SH-SY5Y (cell line): ENCODE measurements around the gene RELN.

Experiments used
- GATA2 ChIP-seq: IDR thresholded peaks from 2 replicates; pipeline ENCODE4 v1.6.1; 2011; ENCODE audit warnings: mild to moderate bottlenecking, low read depth, low read length
- GATA3 ChIP-seq: IDR thresholded peaks from 2 replicates; pipeline ENCODE4 v1.6.1; 2011; ENCODE audit warnings: low read depth, mild to moderate bottlenecking, low read length, moderate library complexity

The RELN gene

GRCh38 chr7:103915680-103916357 is 73.6 kb downstream of the RELN start:
- TF ChIP-seq GATA3: no peak
- TF ChIP-seq GATA2: no peak

- TF ChIP-seq GATA2 (no peak), GATA3 (no peak)
Observed at GRCh38 chr7:103914147-103914899, 75.1 kb downstream of the RELN start.

GRCh38 chr7:103912891-103913605 is 76.4 kb downstream of the RELN start:
- TF ChIP-seq GATA3 (no peak), GATA2 (no peak)

GRCh38 chr7:103905997-103906396 is 83.5 kb downstream of the RELN start:
- TF ChIP-seq GATA2 (no peak), GATA3 (no peak)

DNA sequence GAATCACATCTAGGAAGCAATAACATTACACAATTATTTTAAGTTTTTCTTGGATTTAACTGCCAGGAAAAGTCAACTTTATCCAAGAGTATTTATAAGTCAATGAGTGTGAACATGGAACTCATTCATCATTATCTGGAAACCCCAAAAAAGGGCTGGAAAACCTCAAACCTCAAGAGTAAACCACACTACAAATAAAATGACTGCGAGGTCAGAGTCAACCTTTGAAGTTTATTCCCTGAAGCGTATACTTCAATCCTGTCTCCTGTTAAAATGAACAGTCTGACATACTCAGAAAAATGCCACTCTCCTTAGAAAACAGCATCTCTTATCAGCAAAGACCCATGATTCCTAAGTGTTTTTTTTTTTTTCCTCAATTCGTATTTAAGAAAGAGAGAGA is 86.5 kb downstream of the RELN start:
- TF ChIP-seq GATA3 (no peak), GATA2 (no peak)

DNA sequence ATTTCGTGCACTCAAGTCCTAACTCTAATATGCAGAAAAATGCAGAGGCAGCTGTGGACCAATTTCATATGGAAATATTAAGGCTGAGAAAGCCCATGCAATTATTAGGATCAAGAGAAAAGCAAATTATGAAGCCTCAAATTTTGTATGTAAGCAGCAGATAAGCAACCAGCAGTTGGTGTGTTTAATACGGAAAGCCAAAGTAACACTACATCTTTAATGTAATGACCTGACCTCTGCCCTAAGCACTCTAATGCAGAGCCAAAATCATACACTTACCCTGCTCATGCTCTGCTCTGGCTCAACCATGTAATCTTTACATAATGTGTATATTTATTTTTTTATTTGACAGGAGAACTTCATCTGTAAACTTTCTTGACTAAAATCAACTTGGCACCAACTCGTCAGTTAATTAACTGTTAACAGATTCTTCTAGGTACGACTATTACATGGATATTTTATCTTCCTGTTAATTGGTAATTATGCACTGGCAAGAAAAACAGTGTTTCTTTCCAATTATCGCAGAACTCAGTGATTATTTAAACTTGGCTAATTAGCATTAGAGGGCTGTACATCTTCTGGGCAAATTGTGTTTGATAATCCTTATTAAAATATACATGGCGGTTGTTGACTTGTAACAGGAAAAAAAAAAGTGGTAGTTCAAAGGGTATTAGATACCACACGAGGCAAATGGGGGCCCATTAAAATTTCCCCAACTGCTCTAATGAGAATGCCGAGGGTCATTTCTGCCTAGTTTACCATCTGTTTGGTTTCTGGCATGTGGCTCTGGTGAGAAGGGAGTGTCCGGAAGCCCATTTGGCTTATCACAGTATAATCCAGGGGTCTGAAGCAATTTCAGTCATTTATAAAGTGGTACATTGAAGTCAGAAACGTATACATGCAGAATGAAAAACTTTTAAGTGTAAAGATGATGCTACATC is 94.5 kb downstream of the RELN start:
- TF ChIP-seq GATA3: no peak
- TF ChIP-seq GATA2: no peak

DNA sequence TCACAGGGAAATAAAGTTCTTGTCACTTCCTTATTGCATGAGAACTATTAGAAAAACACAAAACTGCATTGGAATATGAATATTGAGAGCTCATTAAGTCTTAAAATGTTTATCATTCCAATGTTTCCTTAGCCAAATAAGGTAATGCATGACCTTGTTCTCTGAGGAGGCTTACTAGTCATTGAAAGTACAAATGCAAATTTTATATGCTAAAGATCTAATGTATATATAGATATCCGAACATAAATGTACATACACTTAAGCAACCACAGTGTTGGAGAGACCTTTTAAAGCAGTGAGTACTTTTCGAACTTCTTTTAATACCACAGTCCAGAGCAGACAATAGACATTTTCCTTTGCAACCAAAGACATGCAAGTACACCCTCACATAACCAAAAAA is 96.1 kb downstream of the RELN start:
- no peak for TF ChIP-seq GATA3
- no peak for TF ChIP-seq GATA2

DNA sequence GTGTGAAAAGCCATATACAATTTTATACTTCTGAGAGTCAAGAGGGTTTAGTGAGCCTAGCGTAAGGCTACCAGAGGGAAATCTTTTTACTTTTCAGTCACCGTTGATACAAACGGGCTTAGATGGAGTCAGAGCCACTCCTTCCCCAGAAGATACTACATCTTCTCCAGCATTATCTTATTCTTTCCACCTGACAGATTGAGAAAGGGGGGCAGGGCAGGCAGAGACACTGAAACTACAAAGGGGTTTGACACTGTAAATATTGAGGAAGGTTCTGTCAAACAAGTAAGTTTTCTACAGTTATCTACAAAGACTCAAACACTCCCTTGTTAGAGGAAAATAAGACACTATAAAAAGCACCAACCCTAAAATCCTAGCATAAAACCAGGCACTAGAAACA is 100.0 kb downstream of the RELN start:
- TF ChIP-seq GATA2: no peak
- TF ChIP-seq GATA3: no peak

GRCh38 chr7:103888603-103889153 is 100.8 kb downstream of the RELN start:
- TF ChIP-seq GATA3 (no peak), GATA2 (no peak)

GRCh38 chr7:103887853-103888602 is 101.4 kb downstream of the RELN start:
- TF ChIP-seq GATA2 (no peak), GATA3 (no peak)

DNA sequence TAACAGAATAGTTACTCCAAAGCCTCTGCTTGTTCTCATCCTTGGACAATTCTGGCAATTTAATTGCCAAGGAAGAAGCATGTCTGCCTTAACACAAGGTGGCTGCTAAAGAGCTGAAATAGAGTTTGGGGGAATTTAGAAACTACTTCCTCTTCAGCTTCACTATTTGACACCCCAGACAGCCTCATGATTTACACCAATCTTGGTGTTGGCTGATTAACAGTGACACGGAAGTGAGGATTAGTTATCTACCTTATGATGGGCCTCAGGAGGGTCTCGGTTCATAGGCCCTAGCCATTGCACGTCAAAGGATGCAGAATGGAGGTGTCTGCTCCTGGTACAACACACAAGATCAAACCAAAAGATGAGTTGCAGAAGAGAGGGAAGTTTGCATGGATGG is 102.4 kb downstream of the RELN start:
- TF ChIP-seq GATA2 (no peak), GATA3 (no peak)

DNA sequence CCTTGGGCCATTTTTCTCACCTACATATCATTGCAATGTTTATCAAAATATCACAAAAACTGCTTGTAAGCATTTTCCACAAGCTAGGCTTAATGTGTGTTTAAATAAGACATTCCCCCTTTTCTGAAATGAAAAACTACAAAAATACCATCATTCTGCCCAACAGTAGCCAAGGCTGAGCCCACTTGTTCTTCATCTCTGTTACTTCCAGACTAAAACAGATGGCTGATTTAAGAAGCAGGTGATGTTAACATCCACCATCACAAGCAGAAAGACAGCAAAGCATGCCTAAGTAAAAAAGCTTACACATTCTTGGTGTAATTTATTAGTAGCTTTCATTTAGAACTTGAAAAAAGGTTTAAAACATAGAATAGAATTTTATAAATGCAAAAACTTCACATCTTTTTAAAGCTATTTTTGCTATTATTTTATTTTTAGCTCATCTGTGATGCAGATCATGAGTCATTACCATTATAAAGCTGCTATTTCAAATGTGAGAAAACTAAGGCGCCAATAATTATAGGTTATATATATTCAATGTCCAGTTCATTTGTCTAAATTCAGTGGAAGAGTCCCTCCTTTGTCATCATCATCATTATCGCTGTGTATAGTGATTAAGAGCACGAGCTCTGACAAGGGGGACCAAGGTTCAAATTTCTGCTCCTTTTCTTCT is 109.4 kb downstream of the RELN start:
- TF ChIP-seq GATA3 (no peak), GATA2 (no peak)

DNA sequence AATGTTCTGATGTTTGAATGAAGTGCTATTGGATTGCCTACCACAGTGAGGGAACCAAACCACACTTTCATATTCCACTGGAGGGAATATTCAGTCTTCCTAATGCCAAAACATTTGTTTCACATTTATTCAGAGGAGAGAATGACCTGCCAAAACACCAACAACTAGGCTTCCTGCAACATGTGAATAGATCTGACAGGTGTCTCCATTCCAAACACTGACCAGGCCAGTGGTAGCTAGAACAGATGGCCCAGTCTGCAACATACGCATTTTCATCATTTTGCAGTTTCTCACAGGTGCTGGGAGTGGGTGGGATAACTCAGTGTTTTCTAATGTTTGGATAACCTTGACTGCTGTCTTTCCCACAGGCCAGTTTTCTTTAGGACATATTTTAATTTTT is 110.0 kb downstream of the RELN start:
- TF ChIP-seq GATA3 (no peak), GATA2 (no peak)
